Amygdala (tissue), 56 donors: ENCODE data around the gene PAX9.

ENCODE experiments used
- DNase-seq, 56 donors: peaks; one replicate each; lab custom pipeline; 2025; lab: John Stamatoyannopoulos, UW

Gene PAX9

DNA sequence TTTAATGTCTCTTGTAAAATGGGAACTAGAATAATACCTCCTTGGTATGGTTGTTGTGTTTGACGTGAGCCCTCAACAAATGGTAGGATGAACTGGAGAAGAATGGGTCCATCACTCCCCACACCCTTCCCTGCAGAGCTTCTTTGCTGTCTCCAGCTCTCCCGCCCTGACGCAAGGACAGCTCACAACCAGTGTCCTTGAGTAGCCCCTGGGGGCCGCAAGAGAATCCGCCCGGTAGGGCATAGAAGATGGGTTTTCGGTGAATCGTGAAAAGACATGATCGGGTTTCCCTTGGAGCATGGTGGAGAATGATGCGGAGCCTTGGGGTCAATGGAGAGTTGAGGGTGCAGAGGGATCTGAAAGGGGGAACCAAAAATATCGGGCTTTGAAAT lies 6.1 kb upstream of the PAX9 start:
- DNase-seq: no peak

- DNase-seq: no peak
These were observed 5.5 kb upstream of the PAX9 start for GRCh38 chr14:36655963-36656686.

DNA sequence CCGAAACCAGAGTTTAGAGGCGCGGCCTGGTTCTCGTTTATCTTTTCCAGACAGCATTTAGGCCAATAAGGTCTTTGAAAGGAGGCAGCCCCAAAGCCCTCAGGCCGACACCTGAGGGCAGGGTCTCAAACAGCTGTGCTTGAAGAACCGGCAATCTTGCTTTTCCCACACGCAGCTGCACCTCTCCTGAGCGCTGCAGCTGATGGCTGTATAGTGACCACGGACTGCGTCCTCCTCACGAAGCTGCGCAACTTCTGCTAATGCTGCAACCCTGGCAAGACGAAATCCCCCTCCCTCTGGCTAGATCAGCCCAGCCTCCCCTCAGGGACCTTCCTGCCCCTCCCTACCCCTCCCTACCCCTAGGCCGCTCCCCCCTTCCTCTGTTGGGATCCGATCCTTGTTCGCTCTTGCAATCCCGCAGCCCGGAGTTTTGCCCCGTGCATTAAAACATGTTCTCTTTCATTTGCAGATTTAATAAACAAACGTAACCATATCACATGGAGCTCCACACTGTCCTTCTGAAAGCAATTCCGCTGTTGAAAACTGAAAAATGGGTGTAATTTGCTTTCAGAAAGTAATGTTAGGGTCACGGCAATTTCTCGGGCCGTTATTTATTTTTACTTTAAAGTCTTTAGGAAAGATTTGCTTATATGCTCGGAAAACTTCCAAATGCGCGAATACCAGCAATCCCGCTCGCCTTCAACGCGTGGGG lies 4.8 kb upstream of the PAX9 start:
- DNase-seq: no peak

DNA sequence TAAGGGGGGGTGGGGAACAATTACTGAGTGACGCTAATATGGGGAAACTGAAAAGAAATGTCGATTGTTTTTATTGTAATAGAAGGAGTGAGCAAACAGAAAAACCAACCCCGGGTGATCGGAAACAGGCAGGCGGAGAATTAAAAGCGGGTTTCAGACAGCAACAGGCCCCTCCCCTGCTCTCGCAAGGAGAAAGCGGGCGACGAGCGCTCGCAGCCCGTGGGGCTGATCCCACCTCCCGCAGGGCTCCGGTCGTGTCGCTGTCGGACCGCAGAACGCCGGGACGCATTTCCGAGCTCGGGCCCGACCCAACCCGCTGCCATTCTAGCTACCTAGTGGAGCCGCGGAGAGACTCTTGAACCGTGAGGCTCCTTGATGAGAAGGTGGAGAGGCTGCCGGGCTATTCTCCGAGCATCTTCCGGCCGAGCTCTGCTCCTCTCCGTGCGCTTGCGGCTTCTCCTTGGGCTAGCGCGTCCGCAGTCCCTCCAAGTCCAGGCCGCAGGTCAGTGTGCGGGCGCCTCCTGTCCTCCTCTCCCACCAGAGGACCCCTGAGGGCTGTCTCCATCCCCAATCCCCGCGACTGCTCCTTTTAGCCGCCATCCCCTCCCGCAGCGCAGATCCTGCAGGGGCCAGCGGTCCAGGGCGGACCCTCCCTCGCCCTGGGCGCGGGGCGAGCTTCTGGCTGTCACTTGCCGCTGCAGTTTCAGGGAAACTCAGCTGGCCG lies 4.1 kb upstream of the PAX9 start:
- DNase-seq: no peak

DNA sequence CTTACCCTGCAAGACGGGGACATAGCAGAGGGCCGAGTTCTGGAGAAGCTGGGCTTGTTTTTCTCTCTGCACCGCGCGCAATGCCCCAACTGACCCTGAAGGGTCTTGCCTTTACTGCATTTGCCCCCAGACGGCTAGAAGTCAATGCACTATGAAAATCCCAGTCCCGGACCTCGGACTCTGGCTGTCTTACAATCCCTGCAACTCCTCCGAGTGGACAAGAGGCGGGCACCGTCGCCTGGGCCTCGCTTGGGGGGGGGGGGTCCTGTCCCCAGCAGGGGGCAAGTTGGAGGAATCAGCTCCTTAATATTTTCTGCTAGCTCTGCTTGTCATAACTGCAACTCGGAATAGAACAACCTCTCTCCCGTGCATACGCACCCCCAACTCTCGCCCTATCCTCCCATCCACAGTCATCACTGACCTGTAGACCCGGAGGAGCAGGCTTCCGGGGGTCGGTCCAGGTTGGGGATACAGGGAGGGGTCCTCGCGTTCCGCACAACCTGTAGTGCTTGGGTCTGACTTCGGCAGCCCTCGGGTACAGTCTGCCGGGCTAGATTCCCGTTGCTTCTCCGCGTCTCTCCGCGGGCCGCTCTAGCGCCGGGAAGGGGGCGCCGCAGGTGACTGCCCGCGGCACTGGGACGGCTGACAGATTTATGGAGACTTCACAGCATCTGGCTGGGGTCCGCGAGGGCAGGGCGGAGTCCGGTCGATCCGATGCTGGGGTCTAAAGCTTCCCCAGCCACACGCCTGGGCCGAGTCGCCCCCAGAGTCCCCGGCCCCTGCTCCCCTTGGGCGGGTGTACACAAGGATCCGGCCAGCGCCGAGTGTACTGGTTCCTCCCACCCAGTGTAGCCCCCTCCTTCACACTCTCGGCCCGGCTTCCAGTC lies 3.3 kb upstream of the PAX9 start:
- no peak for DNase-seq

DNA sequence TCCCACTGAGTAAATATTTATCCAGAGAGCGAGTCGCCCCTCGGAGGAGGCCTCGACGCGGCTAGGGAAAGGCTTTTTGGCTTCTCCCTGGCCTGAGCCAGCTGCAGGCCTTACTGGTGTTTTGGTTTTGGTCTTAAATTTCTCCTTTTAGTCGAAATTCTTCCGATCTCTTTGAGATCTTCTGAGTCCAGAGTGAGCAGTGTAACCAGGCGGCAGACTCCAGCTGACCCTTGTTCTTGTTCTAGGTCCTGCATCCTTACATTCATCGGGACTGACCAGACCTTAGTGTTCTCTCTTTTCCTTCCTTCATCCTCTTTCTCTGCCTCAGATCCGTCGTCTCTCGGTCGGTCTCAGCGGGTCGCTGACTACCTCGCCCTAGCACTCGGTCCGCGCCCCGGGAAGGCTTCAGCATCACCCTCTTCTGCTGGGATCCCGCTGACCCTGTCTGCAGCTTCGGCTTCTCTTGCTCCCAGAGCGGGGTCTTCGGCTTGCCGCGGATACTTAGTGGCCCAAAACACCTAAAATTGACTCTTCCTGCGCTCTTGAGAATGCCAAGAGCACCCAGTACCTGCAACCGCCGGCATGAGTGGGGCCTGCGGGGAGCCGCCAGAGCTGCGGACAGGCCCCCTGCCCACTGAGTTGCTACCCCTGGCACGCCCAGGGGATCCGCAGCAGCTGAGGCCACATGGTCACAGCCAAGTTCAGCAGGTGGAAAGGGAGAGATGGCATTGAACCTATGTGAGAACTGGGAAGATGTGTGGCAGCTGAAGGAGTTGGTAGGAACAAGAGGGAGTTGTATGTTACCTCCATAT lies 2.4 kb upstream of the PAX9 start:
- DNase-seq: no peak

GRCh38 chr14:36659822-36660735 lies 1.6 kb upstream of the PAX9 start:
- DNase-seq: no peak

- no peak for DNase-seq
These were observed 739 bp upstream of the PAX9 start for GRCh38 chr14:36660736-36661505.

DNA sequence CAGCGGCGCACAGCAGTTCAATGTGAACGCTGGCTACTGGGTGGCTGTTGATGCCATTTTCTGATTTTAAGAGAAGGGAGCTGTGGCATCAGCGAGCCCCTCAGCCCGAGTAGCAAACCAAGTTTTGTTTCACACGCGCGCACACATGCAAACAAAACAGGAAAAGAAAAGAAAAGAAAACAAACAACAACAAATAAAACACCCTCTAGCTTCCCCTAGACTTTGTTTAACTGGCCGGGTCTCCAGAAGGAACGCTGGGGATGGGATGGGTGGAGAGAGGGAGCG lies 540 bp downstream of the PAX9 start:
- no peak for DNase-seq

DNA sequence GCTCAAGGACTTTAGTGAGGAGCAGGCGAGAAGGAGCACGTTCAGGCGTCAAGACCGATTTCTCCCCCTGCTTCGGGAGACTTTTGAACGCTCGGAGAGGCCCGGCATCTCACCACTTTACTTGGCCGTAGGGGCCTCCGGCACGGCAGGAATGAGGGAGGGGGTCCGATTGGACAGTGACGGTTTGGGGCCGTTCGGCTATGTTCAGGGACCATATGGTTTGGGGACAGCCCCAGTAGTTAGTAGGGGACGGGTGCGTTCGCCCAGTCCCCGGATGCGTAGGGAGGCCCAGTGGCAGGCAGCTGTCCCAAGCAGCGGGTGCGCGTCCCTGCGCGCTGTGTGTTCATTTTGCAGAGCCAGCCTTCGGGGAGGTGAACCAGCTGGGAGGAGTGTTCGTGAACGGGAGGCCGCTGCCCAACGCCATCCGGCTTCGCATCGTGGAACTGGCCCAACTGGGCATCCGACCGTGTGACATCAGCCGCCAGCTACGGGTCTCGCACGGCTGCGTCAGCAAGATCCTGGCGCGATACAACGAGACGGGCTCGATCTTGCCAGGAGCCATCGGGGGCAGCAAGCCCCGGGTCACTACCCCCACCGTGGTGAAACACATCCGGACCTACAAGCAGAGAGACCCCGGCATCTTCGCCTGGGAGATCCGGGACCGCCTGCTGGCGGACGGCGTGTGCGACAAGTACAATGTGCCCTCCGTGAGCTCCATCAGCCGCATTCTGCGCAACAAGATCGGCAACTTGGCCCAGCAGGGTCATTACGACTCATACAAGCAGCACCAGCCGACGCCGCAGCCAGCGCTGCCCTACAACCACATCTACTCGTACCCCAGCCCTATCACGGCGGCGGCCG lies 1.1 kb downstream of the PAX9 start:
- no peak for DNase-seq

DNA sequence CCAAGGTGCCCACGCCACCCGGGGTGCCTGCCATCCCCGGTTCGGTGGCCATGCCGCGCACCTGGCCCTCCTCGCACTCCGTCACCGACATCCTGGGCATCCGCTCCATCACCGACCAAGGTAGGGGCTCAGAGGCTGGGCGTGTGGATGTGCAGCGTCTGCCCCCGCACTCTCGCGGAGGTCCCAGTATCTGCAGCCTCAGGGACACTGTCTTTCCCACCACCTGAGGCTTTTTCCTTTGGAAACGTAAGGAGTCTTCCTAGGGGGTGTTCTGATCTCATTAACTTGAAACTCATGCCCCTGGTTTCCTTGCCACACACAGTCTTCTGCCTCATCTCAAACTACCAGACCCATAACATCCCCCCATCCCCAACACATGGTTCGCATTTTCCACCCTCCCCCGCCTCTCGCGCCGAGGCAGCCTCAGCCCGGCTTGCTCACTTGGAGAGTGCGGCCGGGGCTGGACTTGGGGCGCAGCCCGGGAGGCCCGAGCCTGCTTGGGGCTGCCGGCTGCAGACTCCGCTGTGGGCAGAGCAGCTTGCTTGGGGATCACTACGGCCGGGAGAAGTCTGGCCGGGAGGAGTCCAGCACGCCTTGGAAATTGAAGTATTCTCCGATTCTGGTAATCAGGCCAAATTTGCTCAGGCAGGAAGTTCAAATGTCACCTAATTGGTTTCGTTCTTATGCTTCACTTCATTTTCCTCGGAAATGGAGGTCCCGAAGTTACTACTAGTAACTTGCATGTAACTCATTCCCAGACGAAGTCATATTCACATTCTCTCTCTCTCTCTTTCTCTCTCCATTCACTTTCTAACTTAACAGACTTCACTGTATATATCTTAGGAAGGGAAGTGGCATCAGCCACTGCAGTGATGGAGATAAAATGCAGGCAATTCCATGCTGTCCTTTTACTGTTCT lies 2.0 kb downstream of the PAX9 start:
- no peak for DNase-seq

DNA sequence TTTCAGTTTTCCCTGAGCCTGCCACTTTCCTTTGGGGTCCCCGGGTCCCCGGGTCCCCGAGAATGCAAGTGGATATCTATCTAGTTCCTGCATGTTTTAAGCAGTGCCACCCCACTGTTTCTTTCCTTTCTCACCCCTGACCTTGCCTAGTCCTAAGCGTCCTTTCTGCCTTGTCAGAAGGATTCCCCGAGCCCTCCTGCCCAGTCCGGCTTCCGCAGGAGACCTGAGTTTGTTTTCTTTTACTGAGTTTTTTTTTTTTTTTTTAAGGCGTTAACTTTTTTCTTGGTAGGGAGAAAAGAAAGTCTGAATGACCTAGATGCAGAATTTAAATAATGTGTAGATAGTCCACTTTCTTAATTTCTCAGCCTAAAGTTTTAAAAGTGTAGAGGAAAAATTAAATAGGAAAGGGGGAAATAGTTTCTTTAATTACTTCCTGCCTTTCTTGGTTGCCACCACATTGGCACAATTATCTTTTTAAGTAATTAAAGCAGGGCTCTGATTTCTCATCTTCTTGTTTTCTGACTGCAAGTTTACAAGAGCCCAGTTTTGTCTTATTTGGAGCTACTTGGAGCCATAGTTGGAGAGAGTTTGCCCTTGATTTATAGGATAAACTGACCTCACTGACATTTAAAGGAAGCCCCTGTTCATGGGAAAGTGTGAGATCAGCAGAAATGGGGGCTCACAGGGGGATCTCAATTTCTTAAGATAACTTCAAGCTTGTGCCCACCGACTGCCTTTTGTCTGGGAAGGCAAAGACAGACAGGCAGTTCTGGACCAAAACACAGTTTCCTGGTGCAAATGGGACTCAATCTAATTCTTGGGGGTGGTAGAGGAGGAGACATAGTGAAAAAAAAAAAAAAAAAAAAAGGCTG lies 2.9 kb downstream of the PAX9 start:
- no peak for DNase-seq

GRCh38 chr14:36665887-36666415 lies 4.3 kb downstream of the PAX9 start:
- DNase-seq: no peak

DNA sequence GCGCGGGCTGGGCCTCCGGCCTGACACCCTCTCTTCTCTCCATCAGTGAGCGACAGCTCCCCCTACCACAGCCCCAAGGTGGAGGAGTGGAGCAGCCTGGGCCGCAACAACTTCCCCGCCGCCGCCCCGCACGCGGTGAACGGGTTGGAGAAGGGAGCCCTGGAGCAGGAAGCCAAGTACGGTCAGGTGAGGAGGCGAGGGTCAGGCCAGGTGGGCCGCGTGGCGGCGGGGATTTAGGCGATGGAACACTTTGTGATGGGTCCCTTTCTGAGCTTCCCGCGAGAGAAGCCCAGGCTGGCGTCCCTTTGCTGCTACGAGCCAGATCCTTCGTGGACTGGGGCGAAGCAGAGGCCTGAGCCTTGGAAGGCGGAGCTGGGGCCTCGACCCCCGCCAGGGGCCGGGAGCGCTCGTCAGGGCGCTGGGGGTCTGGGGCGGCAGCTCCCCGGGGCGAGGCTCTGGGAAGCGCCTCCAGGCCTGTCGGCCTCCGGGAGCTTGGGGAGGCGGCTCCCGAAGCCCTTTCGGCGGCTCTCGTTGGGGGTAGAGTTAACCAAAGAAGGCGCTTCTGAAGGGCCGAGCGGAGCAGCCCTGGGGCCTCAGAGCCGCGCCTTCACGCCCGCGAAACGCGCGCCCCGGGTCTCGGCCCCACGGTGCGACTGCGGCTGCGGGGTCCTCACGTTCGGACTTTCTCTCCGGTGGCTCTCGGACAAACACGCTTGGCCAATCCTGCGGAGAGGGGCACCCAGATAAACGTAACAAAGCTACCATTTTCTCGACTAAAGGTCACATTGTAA lies 5.0 kb downstream of the PAX9 start:
- DNase-seq: no peak
